Measurements from ENCODE around the gene EFHC1.

GRCh38 chr6:52553158-52553557 lies 133.0 kb downstream of the EFHC1 start:
- TF ChIP-seq CTCF (IDR thresholded peaks at IDR 0.05) (no peak), EZH2 (IDR thresholded peaks at IDR 0.05; ENCODE audit: borderline replicate concordance, insufficient read depth, low read depth, low read length, poor library complexity, severe bottlenecking) (no peak)

Data from B cell (primary cell).